HG02840 (cell line): ENCODE data around the gene FAM236B.
"Not testable (repeated sequence)": the region's sequence is repeated elsewhere in the genome, so short reads cannot be mapped to it uniquely, and the experiment has no call there.

Experiments
- ATAC-seq: cut with Tn5 transposase; IDR thresholded peaks from one replicate; pipeline ENCODE4 v1.9.1; 2021; ENCODE audit warnings: mild to moderate bottlenecking, moderate library complexity, moderate number of reproducible peaks; ENCODE audit not compliant: unreplicated experiment, low FRiP score

Gene FAM236B

GRCh38 chrX:72782560-72782959 is at the start of gene FAM236B:
FAM236B (minus strand) TSS chrX:72782660; CDS start chrX:72782560, 100 bp downstream.
- ATAC-seq: not testable (repeated sequence)

DNA sequence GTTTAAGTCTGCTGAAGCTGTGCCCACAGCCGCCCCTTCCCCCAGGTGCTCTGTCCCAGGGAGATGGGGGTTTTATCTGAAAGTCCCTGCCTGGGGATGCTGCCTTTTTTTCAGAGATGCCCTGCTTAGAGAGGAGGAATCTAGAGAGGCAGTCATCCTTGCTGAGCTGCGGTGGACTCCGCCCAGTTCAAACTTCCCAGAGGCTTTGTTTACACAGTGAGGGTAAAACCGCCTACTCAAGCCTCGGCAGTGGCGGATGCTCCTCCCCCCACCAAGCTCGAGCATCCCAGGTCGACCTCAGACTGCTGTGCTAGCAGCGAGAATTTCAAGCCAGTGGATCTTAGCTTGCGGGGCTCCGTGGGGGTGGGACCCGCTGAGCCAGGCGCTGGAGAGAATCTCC is 48.2 kb upstream of the FAM236B start:
- not testable (repeated sequence) for ATAC-seq

- not testable (repeated sequence) for ATAC-seq
Measured at GRCh38 chrX:72808110-72808509, 25.6 kb upstream of the FAM236B start, which contains the start of gene FAM236D. FAM236D (minus strand) TSS chrX:72808210; CDS start chrX:72808110, 100 bp downstream.

- ATAC-seq: not testable (repeated sequence)
Measured at GRCh38 chrX:72790390-72790789, 7.9 kb upstream of the FAM236B start.

- ATAC-seq: not testable (repeated sequence)
Measured at GRCh38 chrX:72788142-72788541, 5.7 kb upstream of the FAM236B start.

- ATAC-seq: not testable (repeated sequence)
Measured at GRCh38 chrX:72783964-72784363, 1.5 kb upstream of the FAM236B start.

DNA sequence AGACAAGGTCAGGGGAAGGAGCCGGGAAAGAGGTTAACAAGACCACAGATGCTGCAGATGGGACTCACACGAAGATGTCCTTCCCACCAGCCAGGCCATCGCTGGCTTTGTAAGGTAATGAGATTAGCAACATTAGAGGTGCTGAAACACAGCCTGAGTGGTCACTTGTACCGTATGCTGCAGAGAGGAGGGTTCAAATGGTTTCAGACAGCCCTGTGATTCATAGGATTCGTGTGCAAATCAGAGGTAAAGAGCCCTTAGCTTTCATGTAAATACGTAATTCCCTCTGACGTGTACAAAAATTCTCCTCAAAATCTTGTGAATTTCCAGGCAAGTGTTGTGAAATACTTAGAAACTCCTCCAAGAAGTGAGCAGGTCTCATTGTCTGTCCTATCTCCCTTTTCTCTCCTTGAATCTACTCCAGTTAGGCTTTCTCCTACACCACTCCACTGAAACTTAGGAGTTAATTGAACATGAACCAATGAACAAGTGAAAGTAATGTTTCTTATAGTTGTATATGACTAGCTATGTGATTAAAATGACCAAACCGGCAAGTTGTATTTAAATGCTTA is 991 bp upstream of the FAM236B start:
- not testable (repeated sequence) for ATAC-seq

DNA sequence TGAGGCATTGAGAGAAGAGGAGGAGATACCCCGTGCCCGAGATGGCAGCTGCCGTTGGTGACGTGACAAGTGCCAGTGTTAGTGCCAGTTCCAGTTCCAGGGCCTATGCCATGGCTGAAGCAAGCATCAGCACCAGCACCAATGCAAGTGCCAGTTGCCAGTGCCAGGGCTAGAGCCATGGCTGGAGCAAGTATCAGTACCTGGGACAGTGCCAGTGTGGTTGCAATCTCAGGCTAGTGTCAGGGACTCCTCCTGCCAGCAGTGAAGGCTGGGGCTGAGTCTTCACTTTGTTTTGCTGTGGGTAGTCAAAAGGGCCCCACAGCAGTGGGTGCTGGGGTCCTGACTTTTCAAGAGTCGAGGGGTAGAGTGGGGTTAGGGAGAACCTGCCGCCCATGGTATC is 4.3 kb downstream of the FAM236B start:
- not testable (repeated sequence) for ATAC-seq

DNA sequence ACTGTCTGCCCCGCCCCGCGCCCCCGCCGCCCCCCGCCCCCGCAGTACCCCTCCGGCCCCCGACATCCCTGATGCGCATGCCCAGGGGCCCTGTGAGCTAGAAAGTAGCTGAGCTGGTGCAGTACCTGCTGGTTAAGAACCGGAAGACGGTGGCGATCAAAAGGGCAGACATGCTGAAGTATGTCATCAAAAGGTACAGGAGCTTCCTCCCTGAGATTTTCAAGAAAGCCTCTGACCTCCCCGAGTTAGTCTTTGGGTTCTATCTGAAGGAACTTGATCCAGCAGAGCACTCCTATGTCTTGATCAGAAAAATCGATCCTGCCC is 5.0 kb downstream of the FAM236B start:
- ATAC-seq: not testable (repeated sequence)

DNA sequence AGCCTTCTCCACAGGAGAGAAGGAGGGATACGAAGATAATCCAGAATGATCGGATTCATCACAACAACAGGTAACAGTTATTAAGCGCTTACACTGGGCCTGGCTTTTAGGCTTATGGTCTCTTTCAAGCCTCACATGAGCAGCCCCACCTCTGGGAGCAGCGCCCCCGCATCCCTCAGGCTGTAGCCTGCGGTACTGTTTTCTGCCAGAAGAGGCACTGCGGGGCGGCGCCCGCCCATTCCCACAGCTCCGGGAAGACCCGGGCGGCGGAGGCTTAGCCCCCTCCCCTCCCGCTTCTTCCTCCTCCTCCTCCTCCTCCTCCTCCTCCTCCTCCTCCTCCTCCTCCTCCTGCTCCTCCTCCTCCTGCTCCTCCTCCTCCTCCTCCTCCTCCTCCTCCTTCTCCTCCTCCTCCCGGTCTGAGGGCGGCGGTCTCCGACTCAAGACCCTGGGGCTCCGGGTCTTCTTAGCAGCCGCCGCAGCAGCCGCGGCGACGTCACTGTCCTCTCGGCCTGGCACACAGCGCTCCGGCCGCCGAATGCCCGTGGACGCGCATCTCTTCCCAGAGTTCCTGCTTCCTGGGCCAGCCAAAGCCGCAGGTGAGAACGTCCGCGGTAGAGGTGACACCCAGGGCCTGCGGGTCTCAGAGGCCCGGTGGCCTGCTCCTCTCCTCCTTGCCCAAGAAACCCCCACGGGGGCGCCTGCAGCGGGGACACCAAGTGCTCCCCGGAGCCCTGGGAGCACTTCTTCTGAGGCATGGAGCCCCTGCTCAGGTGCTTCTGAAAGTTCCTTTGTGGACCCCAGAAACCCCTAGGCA is 5.6 kb downstream of the FAM236B start, which contains the start of gene DMRTC1B:
TSS of gene DMRTC1B (plus strand) at position 238 of the 814 bp plus-strand sequence. CDS start 68,246 bp downstream, outside the sequence.
- not testable (repeated sequence) for ATAC-seq

GRCh38 chrX:72760454-72760853 is 22.0 kb downstream of the FAM236B start:
- not testable (repeated sequence) for ATAC-seq

DNA sequence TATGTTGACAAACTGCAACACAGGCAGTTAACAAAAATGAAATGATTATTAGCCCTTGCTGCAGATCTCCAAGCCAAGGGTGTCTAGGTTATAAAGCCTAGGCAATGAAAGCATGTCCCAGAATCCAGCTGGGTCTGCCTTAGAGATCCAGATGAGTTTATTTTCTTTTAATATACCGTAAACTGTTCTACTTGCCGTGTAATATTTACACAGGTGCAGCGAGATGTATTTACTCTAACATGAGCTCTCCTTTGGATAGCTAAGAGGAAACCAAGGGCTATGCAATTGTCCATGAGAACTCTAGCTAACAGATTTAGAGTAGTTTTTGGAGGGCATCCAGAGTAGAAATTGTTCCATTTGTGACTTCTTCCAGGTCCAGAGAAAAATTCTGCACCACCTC is 33.9 kb downstream of the FAM236B start:
- not testable (repeated sequence) for ATAC-seq

DNA sequence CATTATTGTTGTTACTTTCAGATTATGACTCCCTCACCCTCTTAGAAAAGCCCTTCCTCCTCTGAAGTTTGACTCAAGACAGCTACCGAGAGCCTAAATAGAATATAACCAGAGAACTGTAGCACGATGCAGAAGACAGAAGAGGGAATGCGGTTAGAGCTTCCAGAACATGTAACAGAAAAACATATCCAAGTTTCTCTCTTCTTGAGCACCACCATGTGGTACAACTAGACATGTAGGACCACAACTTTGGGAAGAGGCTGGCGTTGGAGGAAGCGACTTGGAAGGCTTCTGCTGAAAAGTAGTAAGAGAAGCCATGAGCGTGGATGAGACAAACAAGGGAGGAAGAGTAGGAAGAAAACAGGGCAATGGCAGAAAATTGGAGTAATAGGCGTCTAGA is 36.9 kb downstream of the FAM236B start:
- not testable (repeated sequence) for ATAC-seq

- ATAC-seq: no peak
Measured at GRCh38 chrX:72735561-72735960, 46.9 kb downstream of the FAM236B start.

DNA sequence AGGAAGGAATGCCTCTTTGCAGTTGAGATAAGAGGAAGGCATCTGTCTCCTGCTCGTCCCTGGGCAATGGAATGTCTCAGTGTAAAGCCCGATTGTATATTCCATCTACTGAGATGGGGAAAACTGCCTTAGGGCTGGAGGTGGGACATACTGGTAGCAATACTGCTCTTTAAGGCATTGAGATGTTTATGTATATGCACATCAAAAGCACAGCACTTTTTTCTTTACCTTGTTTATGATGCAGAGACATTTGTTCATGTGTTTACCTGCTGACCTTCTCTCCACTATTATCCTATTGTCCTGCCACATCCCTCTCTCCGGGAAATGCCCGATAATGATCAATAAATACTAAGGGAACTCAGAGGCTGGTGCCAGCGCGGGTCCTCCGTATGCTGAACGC is 48.8 kb downstream of the FAM236B start:
- ATAC-seq: not testable (repeated sequence)
